ENCODE results near the gene GSN.

The GSN gene

GRCh38 chr9:121268851-121269641, 1.1 kb downstream of the GSN start:
- DNase-seq (ENCODE audit: low read depth): no peak
- in situ Hi-C loops (cut with HindIII; ENCODE audit: low sequenced_read_pairs): no loop called here
- TF ChIP-seq, protein P1, sequence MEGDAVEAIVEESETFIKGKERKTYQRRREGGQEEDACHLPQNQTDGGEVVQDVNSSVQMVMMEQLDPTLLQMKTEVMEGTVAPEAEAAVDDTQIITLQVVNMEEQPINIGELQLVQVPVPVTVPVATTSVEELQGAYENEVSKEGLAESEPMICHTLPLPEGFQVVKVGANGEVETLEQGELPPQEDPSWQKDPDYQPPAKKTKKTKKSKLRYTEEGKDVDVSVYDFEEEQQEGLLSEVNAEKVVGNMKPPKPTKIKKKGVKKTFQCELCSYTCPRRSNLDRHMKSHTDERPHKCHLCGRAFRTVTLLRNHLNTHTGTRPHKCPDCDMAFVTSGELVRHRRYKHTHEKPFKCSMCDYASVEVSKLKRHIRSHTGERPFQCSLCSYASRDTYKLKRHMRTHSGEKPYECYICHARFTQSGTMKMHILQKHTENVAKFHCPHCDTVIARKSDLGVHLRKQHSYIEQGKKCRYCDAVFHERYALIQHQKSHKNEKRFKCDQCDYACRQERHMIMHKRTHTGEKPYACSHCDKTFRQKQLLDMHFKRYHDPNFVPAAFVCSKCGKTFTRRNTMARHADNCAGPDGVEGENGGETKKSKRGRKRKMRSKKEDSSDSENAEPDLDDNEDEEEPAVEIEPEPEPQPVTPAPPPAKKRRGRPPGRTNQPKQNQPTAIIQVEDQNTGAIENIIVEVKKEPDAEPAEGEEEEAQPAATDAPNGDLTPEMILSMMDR (IDR thresholded peaks at IDR 0.05; ENCODE audit: low read depth, low read length, missing control alignments): no peak
- peak overlapping the region; percentile 85 for H3K4me3 ChIP-seq (ENCODE audit: low read depth, low read length)

DNA sequence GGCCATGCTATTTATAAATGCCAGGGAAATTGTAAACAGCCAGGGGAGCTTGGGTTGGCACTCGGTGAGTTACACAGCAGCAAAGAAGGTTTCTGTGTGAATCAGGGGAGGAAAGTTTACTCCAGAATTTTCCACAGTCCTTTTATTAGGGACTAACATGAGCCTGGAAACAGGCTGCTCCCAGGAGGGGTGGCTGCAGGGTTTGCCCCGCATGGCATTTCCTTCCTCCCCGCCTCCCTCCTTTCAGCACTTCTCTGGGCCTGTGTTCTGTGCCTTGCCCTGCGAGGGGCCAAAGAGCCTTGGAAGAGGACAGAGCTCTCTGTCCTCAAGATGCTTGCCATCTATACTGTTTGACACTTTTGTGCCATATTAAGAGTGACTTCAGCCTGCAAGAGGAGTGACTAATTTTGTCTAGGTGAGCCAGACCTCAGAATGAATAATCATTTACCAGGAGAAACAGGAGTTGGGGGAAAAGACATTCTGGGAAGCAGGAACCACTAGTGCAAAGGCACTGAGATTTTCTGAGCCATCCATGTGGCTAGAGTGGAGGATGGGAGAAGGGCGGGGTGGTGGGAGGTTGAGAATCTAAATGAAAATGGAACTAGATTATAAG, 1.8 kb downstream of the GSN start:
- no peak for DNase-seq (ENCODE audit: low read depth)
- in situ Hi-C loops (cut with HindIII; ENCODE audit: low sequenced_read_pairs): no loop called here
- TF ChIP-seq, protein P1 (IDR thresholded peaks at IDR 0.05; ENCODE audit: low read depth, low read length, missing control alignments): no peak
- H3K4me3 ChIP-seq (ENCODE audit: low read depth, low read length): peak overlapping the region; percentile 85

DNA sequence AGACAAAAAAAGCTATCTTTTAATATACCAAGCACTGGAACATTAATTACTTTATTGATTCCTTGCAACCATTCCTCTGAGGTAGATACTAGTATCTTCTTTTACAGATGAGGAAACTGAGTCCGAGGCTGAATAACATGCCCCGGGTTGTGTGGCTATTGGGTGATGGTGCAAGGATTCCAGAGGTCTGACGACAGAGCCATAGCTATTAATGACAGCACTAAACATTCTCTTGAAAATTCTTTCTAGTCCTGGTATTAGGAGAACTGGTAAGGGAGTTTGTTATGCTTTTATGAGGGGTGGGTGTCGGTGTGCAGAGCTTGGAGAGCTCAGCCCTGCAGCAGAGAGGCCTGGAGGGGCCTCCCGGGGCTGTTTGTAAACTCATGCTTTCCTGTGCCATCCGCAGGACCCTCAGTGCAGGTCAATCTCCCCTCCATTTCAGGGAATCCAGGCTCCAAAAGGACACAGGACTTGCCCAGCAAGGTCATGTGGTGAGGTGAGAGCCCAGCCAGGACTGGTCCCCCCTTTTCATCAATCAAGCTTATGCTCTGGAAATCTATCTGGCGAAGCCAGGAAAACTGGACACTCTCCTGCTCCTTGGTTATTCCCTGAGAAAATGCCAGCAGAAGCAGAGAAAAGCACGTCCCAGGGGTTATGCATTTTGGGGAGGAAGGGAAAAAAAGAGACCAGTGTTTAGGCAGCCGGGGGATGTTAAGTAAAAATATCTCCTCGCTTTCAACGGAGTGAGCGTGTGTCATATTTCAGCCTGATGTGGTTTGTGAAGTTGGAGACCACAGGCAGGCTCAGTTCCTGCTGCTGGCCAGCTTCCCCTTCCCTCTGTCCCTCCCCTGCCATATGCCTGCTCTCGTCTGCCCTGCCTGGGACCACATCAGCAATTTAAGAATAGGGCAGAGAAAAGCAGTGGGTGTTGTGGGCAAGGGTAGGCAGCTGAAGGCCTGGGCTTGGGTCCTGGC, 3.7 kb downstream of the GSN start:
- in situ Hi-C loops (cut with HindIII; ENCODE audit: low sequenced_read_pairs): no loop called here

GRCh38 chr9:121272401-121272948, 4.5 kb downstream of the GSN start:
- TF ChIP-seq, protein P1 (IDR thresholded peaks at IDR 0.05; ENCODE audit: low read depth, low read length, missing control alignments): no peak
- H3K4me3 ChIP-seq (ENCODE audit: low read depth, low read length): no peak overlapping the region
- DNase-seq (ENCODE audit: low read depth): no peak
- in situ Hi-C loops (cut with HindIII; ENCODE audit: low sequenced_read_pairs): no loop called here

More for the DNA sequence above, 3.7 kb downstream of the GSN start:
- TF ChIP-seq, protein P1 (IDR thresholded peaks at IDR 0.05; ENCODE audit: low read depth, low read length, missing control alignments): no peak
- peak overlapping the region; percentile 16 for H3K4me3 ChIP-seq (ENCODE audit: low read depth, low read length)
- DNase-seq (ENCODE audit: low read depth): peak; percentile 69

DNA sequence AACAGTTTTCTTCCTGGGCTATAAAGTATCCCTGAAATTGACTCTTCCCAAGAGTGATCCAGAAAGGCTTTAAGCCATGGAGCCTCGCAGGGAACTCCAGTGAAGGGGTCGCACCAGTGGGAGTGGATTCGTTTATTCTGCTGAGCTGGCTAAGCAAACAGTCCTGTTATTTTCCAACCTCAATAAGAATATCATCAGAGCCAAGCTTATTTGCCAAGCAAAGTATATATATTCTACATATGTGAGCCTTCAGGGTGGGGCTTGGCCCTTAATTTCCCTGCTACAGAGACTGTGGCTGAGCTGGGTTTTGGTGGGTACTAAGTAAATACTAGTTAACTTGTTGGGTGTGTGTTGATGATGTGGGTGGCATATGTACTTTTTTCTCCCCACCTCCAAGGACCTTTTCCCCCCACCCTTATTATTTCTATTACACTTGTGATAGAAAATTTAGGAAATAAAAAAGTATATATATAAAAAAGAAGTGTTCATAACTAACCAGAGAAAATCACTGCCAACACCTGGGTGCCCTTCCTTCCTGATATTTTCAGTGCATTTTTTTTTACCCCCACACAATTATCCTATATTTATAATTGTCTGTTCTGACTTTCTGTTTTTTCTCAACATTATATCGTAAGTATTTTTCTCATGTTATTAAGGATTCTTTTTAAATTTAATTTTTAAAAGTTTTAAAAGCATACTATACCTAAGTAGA, 5.3 kb downstream of the GSN start:
- no peak overlapping the region for H3K4me3 ChIP-seq (ENCODE audit: low read depth, low read length)
- TF ChIP-seq, protein P1 (IDR thresholded peaks at IDR 0.05; ENCODE audit: low read depth, low read length, missing control alignments): no peak
- DNase-seq (ENCODE audit: low read depth): no peak
- in situ Hi-C loops (cut with HindIII; ENCODE audit: low sequenced_read_pairs): no loop called here
